NCI-H345 treated with DMSO at 0.1 percent for 48 hours (cell line): ENCODE results near the gene OR10J5.
"Not testable (repeated sequence)": the region's sequence is repeated elsewhere in the genome, so short reads cannot be mapped to it uniquely, and the experiment has no call there.

Experiments
- DNase-seq: peaks from one replicate; lab custom pipeline; 2025; ENCODE audit not compliant: unreplicated experiment; lab: John Stamatoyannopoulos, UW

Gene OR10J5

DNA sequence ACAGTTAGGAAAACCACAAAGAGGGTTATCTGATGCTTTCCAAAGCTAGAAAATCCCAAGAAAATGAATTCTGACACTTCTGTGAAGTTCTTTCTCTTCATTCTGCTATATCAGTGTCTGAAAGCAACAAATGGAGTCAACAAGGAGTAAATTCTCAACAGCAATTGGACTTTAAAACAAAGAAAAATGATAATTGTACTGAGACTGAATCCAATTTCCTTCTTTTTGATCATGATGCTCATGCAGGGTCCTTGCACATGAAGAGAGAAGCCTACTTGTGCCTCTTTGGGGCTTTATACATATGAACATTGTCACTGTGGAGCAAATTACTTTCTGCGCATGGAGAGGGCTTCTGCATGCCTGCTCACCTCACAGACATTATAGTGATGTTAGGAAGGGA is at the start of gene OR10J5:
TSS of gene OR10J5 (minus strand) at position 101 of the 400 bp plus-strand sequence. CDS start at position 101, 0 bp downstream.
- no peak for DNase-seq

DNA sequence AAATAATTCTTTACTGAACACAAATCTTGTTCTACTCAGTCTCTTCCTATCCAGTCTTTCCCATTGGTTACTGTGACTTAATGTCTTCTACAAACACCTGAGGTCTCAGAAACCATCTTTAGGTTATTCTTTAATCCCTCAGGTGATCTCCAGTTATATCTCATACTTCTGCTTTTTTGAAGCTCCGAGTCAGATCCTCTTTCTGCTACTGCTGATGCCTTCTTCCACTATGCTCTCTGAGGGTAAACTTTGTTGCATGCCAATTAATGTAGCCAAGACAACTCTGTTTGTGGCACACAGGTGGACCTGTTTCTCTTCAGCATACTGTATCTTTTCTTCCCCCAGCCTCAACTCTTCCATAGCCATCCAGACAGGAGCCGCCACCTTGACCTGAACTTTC is 48.7 kb upstream of the OR10J5 start:
- DNase-seq = no peak

DNA sequence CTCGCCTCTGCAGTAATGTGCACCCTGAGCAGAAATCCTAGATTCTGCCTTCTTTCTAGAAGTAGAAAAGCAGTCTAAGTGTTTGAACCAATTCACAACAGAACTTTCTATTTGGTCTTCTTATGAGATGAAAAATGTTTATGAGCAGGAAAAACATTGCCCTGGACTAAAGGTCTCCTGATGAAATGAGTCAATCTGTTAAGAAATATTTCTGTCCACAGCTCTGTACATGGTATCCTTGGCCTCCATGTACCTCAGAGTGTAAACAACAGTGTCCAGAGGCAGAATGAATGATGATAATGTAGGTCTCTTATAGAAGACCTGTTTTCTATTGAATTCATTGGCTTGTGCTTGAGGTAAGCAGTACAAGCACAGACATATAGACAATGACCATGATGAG is 45.6 kb upstream of the OR10J5 start:
- no peak for DNase-seq

DNA sequence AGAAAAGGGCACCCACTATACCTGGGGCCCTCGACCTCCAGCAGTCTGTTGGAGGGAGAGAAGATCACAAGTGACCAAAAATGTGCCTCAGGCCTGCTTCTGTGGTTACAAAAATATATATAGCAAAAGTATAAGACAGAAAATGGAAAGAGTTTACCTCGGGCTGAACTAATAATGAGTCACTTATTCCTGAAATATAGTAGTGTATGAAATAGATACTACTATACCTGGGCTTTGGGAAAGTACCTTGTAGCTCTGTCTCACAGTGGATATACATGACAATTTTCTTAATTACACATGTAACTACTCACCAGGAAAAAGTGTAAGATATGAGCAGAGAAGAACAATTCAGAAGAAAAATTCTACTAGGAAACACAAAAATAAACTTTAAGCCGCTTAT is 44.5 kb upstream of the OR10J5 start:
- DNase-seq = no peak

DNA sequence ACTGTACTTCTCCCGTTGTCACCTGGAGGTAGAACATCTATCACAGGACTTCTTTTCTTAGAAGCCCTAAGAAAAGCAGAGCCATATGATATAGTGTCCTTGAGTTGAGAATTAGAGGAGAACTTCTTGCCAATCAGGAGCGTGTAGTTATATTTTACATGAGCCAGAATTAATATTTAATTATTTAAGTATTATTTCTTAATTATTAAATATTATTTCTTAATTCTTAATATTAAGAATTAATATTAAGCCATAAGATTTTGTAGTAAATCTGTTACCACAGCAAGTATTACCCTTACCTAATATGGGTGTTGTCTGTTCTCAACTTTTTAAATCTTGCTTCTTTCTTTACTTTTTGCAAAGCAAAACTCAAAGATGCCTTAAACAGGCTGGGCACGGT is 41.6 kb upstream of the OR10J5 start:
- DNase-seq = no peak

- no peak for DNase-seq
These were observed 26.9 kb upstream of the OR10J5 start for GRCh38 chr1:159562680-159563079.

DNA sequence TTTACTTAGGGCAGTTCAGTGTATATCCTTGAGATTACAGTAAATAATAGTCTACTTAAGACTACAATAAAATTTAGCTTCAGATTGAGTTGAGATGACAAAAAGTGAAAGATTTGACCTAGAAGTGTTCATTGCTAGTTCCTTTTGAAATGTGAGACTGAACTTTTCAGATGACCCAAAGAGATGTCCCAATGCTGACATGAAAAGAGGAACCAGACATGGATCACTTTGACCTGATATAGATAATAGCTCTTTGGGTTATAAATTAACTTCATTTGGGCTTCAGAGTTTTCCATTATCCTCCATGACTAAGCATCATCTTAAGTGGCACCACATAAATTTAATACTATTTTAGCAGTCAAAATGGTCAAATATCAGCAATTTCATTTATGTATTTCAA is 25.7 kb upstream of the OR10J5 start:
- no peak for DNase-seq

DNA sequence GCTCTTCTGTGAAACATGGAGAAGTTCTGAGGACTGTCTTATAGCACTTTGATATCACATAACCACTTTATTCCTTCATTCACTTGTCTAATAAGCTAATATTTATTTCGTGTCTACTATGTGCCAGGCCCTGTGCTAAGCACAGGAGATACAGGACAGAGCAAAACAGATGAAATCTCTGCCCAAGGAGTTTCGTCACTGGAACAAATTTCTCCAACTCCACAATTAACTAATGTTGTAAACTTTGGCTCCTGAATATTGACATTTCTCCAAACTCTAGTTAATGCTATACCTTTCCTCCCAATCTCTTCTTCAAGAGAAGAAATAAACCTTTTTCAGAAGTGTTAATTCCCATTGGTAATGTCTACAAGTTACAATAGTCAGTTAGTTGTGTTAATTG is 24.8 kb upstream of the OR10J5 start:
- no peak for DNase-seq

GRCh38 chr1:159556931-159557369 is 21.1 kb upstream of the OR10J5 start:
- no peak for DNase-seq

DNA sequence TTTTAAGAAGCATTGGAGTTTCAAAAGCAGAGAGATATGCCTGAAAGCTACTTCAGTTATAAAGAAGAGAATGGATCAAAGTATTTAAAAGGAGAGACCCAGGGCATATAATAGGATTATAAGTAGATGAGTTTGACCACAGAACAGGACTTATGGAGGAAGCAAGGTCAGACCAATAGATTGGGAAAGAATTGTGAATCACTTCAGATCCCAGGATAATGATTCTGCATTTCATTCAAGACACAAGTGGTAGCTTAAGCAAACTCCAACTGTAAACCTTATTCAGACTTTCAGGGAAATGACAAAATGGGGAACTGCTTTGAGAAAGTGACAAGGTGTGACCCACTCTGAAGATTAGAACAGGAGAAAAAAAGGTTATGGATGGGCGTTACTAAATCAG is 18.9 kb upstream of the OR10J5 start:
- no peak for DNase-seq

DNA sequence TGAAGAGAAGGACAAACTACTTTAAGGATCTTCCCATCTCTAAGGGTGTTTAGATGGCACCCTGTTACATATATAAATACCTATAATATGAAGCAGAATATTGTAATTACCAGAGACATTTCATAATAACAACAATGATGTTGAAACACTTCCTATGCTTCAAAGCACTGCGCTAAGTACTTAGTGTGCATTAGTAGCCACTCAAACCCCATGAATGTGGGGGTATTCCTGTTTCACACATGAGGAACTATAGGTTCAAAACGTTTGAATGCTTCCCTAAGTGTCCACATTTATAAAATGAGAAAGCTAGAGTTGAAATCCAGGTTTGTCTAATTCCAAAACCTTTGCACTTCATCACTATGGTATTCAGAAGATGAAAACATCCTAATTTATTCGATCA is 18.5 kb upstream of the OR10J5 start:
- no peak for DNase-seq

- no peak for DNase-seq
These were observed 12.3 kb upstream of the OR10J5 start for GRCh38 chr1:159548126-159548525.

GRCh38 chr1:159532922-159533321 is 2.9 kb downstream of the OR10J5 start:
- DNase-seq = no peak

- DNase-seq = not testable (repeated sequence)
These were observed 11.0 kb downstream of the OR10J5 start for GRCh38 chr1:159524792-159525191.

GRCh38 chr1:159510229-159510541 is 25.6 kb downstream of the OR10J5 start:
- no peak for DNase-seq

GRCh38 chr1:159509440-159510228 is 26.2 kb downstream of the OR10J5 start:
- no peak for DNase-seq

- DNase-seq = no peak
These were observed 26.9 kb downstream of the OR10J5 start for GRCh38 chr1:159508951-159509350.

- DNase-seq = no peak
These were observed 30.1 kb downstream of the OR10J5 start for GRCh38 chr1:159505676-159506075.

GRCh38 chr1:159501082-159501481 is 34.7 kb downstream of the OR10J5 start:
- DNase-seq = no peak

DNA sequence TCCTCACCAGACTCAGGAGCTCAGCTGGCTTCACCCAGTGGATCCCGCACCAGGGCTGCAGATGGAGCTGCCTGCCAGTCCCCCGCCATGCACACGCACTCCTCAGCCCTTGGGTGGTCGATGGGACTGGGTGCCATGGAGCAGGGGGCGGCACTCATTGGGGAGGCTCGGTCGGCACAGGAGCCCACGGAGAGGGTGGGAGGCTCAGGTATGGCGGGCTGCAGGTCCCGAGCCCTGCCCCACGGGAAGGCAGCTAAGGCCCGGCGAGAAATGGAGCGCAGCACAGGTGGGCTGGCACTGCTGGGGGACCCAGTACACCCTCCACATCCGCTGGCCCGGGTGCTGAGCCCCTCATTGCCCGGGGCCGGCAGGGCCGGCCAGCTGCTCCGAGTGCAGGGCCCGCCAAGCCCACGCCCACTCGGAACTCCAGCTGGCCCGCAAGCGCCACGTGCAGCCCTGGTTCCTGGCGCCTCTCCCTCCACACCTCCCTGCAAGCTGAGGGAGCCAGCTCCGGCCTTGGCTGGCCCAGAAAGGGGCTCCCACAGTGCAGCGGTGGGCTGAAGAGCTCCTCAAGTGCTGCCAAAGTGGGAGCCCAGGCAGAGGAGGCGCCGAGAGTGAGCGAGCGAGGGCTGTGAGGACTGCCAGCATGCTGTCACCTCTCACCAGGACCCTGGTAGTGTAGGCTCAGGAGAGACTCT is 41.1 kb downstream of the OR10J5 start:
- not testable (repeated sequence) for DNase-seq

- DNase-seq = no peak
These were observed 42.5 kb downstream of the OR10J5 start for GRCh38 chr1:159493354-159493753.

GRCh38 chr1:159492575-159493323 is 43.1 kb downstream of the OR10J5 start:
- no peak for DNase-seq
